NB4 (cell line): Measurements from ENCODE around the gene CA10.

ENCODE experiments used
- DNase-seq: peaks from one replicate; pipeline ENCODE4 v3.0.0; 2010; ENCODE audit warnings: low read depth
- H3K4me3 ChIP-seq: one replicate; pipeline ENCODE4 v1.5.1; 2011; ENCODE audit warnings: mild to moderate bottlenecking, low read depth, low read length, moderate library complexity
- MAX ChIP-seq: IDR thresholded peaks from 2 replicates; pipeline ENCODE4 v1.6.1; 2011; ENCODE audit warnings: low read depth, low read length
- MYC ChIP-seq: IDR thresholded peaks from 2 replicates; pipeline ENCODE4 v1.6.1; 2011; ENCODE audit warnings: low read depth, low read length
- POLR2A ChIP-seq: IDR thresholded peaks from 2 replicates; pipeline ENCODE4 v1.6.1; 2011; ENCODE audit warnings: mild to moderate bottlenecking; ENCODE audit not compliant: insufficient read length; ENCODE audit errors: extremely low read depth
- TF ChIP-seq, protein P1 (sequence below): IDR thresholded peaks from one replicate; pipeline ENCODE4 v1.5.1; 2012; ENCODE audit warnings: low read depth, low read length

The CA10 gene

GRCh38 chr17:52181782-52182181, 23.3 kb upstream of the CA10 start:
- TF ChIP-seq, protein P1, sequence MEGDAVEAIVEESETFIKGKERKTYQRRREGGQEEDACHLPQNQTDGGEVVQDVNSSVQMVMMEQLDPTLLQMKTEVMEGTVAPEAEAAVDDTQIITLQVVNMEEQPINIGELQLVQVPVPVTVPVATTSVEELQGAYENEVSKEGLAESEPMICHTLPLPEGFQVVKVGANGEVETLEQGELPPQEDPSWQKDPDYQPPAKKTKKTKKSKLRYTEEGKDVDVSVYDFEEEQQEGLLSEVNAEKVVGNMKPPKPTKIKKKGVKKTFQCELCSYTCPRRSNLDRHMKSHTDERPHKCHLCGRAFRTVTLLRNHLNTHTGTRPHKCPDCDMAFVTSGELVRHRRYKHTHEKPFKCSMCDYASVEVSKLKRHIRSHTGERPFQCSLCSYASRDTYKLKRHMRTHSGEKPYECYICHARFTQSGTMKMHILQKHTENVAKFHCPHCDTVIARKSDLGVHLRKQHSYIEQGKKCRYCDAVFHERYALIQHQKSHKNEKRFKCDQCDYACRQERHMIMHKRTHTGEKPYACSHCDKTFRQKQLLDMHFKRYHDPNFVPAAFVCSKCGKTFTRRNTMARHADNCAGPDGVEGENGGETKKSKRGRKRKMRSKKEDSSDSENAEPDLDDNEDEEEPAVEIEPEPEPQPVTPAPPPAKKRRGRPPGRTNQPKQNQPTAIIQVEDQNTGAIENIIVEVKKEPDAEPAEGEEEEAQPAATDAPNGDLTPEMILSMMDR, result no peak
- TF ChIP-seq MYC (no peak), MAX (no peak), POLR2A (no peak)
- no peak for DNase-seq
- no peak overlapping the region for H3K4me3 ChIP-seq

DNA sequence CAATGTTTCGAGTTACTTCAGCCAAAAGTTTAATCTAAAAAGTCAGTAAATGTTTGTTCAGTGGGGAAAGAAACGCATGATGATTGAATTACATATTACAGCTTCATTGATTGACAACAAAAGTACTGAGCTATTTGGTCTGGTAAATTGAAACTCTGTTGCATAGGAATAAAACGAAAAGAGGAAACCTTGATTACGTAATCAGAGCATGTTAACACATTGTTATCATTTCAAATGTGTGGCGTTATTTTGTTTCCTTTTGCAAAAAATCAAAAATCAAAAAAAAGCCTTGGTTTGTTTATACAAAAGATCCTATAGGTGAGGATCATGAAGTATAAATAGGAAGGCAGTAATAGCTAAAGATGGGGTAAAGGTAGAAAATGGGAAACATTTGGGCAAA, 19.5 kb upstream of the CA10 start:
- peak; percentile 3 for DNase-seq
- TF ChIP-seq, protein P1, result no peak
- TF ChIP-seq POLR2A (no peak), MYC (no peak), MAX (no peak)

GRCh38 chr17:52170963-52171572, 12.6 kb upstream of the CA10 start:
- H3K4me3 ChIP-seq, result no peak overlapping the region
- TF ChIP-seq POLR2A (no peak), MAX (no peak), MYC (no peak)
- TF ChIP-seq, protein P1, result peak; percentile 63
- DNase-seq, result peak; percentile 20

More for the DNA sequence above, 19.5 kb upstream of the CA10 start:
- no peak overlapping the region for H3K4me3 ChIP-seq

DNA sequence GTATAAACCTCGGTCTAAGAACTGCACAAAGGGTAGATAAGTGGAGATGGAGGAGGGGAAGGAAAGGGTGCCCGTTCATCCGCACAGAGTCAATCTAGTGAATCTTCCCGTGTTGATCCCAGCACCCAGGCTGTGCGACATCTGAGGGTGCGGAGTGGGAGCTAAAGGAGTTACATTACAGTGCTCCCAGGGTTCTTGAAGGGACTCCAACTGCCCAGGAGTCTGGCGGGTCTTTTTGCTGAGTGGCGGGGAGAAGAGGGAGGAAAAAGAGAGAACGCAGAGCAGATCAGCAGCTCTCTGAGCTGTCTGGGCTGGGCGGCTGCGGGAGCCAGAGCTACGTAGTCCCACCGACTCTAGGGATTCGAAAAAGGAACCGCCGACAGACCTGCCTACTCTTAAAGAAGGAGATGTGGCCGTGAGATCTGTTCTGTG, 1.6 kb upstream of the CA10 start:
- H3K4me3 ChIP-seq, result no peak overlapping the region
- no peak for TF ChIP-seq MAX
- TF ChIP-seq POLR2A, result no peak
- no peak for DNase-seq

- no peak for DNase-seq
- no peak for TF ChIP-seq MYC
- TF ChIP-seq MAX, result no peak
- no peak for TF ChIP-seq POLR2A
- TF ChIP-seq, protein P1, result no peak
- H3K4me3 ChIP-seq, result no peak overlapping the region
These were observed 977 bp upstream of the CA10 start for GRCh38 chr17:52159246-52160135.
